ENCODE data around the gene KBTBD12.

The KBTBD12 gene

GRCh38 chr3:127959041-127959440, 44.0 kb downstream of the KBTBD12 start:
- TF ChIP-seq CTCF (IDR thresholded peaks at IDR 0.05; ENCODE audit: low read depth, low read length, missing control alignments), result no peak
- no peak overlapping the region for H3K4me3 ChIP-seq (replicated peaks; ENCODE audit: low read depth, low read length)
- DNase-seq (ENCODE audit: extremely low read depth, low read depth), result no peak

- peak; percentile 29 for TF ChIP-seq CTCF (IDR thresholded peaks at IDR 0.05; ENCODE audit: low read depth, low read length, missing control alignments)
- DNase-seq (ENCODE audit: extremely low read depth, low read depth), result no peak
- H3K4me3 ChIP-seq (replicated peaks; ENCODE audit: low read depth, low read length), result no peak overlapping the region
Measured at GRCh38 chr3:127959873-127960272, 44.8 kb downstream of the KBTBD12 start.

- DNase-seq (ENCODE audit: extremely low read depth, low read depth), result no peak
- H3K4me3 ChIP-seq (replicated peaks; ENCODE audit: low read depth, low read length), result no peak overlapping the region
- TF ChIP-seq CTCF (IDR thresholded peaks at IDR 0.05; ENCODE audit: low read depth, low read length, missing control alignments), result no peak
Measured at GRCh38 chr3:127960421-127960965, 45.5 kb downstream of the KBTBD12 start.

GRCh38 chr3:127961124-127961523, 46.1 kb downstream of the KBTBD12 start:
- H3K4me3 ChIP-seq (replicated peaks; ENCODE audit: low read depth, low read length), result no peak overlapping the region
- DNase-seq (ENCODE audit: extremely low read depth, low read depth), result no peak
- no peak for TF ChIP-seq CTCF (IDR thresholded peaks at IDR 0.05; ENCODE audit: low read depth, low read length, missing control alignments)

GRCh38 chr3:127961963-127962362, 46.9 kb downstream of the KBTBD12 start:
- TF ChIP-seq CTCF (IDR thresholded peaks at IDR 0.05; ENCODE audit: low read depth, low read length, missing control alignments), result no peak
- DNase-seq (ENCODE audit: extremely low read depth, low read depth), result no peak
- H3K4me3 ChIP-seq (replicated peaks; ENCODE audit: low read depth, low read length), result no peak overlapping the region

GRCh38 chr3:127962937-127963336, 47.9 kb downstream of the KBTBD12 start:
- TF ChIP-seq CTCF (IDR thresholded peaks at IDR 0.05; ENCODE audit: low read depth, low read length, missing control alignments), result no peak

GRCh38 chr3:127964053-127964452, 49.0 kb downstream of the KBTBD12 start:
- no peak for DNase-seq (ENCODE audit: extremely low read depth, low read depth)
- H3K4me3 ChIP-seq (replicated peaks; ENCODE audit: low read depth, low read length), result no peak overlapping the region
- TF ChIP-seq CTCF (IDR thresholded peaks at IDR 0.05; ENCODE audit: low read depth, low read length, missing control alignments), result no peak

More at GRCh38 chr3:127962937-127963336, 47.9 kb downstream of the KBTBD12 start:
- H3K4me3 ChIP-seq (replicated peaks; ENCODE audit: low read depth, low read length), result no peak overlapping the region
- no peak for DNase-seq (ENCODE audit: extremely low read depth, low read depth)

All from HFF-Myc (cell line).